ENCODE results near the gene COL8A1.
A peak's percentile ranks its signal among the peaks of the same experiment; 100 is the strongest.

DNA sequence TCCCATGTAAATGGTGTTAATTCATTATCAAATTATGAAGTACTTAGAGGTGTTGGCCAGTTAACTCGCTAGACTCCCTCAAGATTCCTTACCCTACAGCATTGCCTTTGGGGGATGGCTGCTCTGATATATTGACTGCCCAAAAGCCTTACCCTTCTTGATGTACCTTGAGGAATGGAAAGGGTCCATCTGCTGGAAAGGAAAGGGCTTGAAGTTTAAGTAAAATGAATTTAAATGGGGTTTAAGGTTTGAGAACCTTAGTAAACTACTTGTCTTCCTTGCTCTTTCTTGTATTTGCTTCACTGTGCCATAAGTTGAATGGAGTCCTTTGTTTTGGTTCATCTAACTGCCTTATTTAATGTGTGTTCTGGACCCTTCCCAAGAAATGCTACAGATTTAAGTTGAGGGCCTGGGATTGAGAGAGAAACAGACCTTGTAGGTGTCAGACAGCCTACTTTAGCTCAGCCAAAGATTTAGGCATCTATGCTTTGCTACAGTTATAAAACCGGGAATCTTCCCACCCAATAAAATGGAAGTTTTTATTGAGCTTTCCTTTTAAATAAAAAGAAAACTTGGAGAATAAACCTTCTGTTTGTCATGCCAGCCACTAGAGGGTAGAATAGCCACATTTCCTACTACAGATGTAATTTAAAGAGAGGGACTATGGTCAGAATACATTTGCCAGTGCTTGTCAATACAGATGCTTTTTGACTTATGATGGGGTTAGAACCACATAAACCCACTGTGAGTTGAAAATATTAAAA, 204.6 kb downstream of the COL8A1 start:
- TF ChIP-seq, protein P1, sequence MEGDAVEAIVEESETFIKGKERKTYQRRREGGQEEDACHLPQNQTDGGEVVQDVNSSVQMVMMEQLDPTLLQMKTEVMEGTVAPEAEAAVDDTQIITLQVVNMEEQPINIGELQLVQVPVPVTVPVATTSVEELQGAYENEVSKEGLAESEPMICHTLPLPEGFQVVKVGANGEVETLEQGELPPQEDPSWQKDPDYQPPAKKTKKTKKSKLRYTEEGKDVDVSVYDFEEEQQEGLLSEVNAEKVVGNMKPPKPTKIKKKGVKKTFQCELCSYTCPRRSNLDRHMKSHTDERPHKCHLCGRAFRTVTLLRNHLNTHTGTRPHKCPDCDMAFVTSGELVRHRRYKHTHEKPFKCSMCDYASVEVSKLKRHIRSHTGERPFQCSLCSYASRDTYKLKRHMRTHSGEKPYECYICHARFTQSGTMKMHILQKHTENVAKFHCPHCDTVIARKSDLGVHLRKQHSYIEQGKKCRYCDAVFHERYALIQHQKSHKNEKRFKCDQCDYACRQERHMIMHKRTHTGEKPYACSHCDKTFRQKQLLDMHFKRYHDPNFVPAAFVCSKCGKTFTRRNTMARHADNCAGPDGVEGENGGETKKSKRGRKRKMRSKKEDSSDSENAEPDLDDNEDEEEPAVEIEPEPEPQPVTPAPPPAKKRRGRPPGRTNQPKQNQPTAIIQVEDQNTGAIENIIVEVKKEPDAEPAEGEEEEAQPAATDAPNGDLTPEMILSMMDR (IDR thresholded peaks at IDR 0.05; ENCODE audit: insufficient read depth, low read length): peak; percentile 19
- TF ChIP-seq POLR2AphosphoS5 (IDR thresholded peaks at IDR 0.05; ENCODE audit: low read depth): no peak
- TF ChIP-seq GABPA (IDR thresholded peaks at IDR 0.05; ENCODE audit: low read depth): no peak
